WTC11 (cell line): ENCODE results near the gene VIM. TPM values are rescaled to one million over a fixed set of nuclear protein-coding genes. Genes with fewer than 3 reads are reported as not detected.
"Not testable (repeated sequence)": the region's sequence is repeated elsewhere in the genome, so short reads cannot be mapped to it uniquely, and the experiment has no call there.

ENCODE experiments used
- ATAC-seq: fragments of 200-7000 bp; cut with Tn5 transposase; 2 replicates; pipeline ENCODE4 v1.10.0; 2021; ENCODE audit warnings: mild to moderate bottlenecking, moderate library complexity
- CTCF ChIA-PET: fragments of 300-600 bp; sonication (Branson Sonifier 250); formaldehyde crosslinking; loops from one replicate; lab custom pipeline; 2021; ENCODE audit warnings: antibody characterized with exemption; lab: Charles Lee
- POLR2A ChIA-PET: fragments of 350-600 bp; sonication (Branson Sonifier 250); formaldehyde crosslinking; loops from one replicate; lab custom pipeline; 2021; ENCODE audit warnings: antibody characterized with exemption; lab: Charles Lee
- DNase-seq: peaks from one replicate; pipeline ENCODE4 v3.0.0; 2021; ENCODE audit warnings: low spot score
- H3K27ac Mint-ChIP-seq: 2 replicates; pipeline ENCODE4 v1.8.0; 2021; ENCODE audit warnings: mixed read lengths
- H3K27me3 Mint-ChIP-seq: 2 replicates; pipeline ENCODE4 v1.8.0; 2021; ENCODE audit warnings: low read depth, mild to moderate bottlenecking, moderate library complexity, mixed read lengths
- H3K36me3 Mint-ChIP-seq: 2 replicates; pipeline ENCODE4 v1.8.0; 2021; ENCODE audit warnings: mixed read lengths
- H3K4me1 Mint-ChIP-seq: 2 replicates; pipeline ENCODE4 v1.8.0; 2022; ENCODE audit warnings: mixed read lengths
- H3K4me3 Mint-ChIP-seq: 2 replicates; pipeline ENCODE4 v1.8.0; 2021; ENCODE audit warnings: mild to moderate bottlenecking, moderate library complexity, mixed read lengths
- H3K9me3 Mint-ChIP-seq: 2 replicates; pipeline ENCODE4 v1.8.0; 2021; ENCODE audit warnings: mixed read lengths
- ERG ChIP-seq: fragments of 250-450 bp; sonication (Bioruptor Pico); IDR thresholded peaks from 2 replicates; pipeline ENCODE4 v1.8.0; 2021; ENCODE audit warnings: mild to moderate bottlenecking
- FOXJ3 ChIP-seq: sonication (generic); formaldehyde crosslinking; IDR thresholded peaks from 2 replicates; pipeline ENCODE4 v1.9.0; 2021; ENCODE audit warnings: missing genetic modification reagents, mild to moderate bottlenecking, borderline replicate concordance
- GRHL2 ChIP-seq: fragments of 250-450 bp; sonication (Bioruptor Pico); IDR thresholded peaks from 2 replicates; pipeline ENCODE4 v1.8.0; 2022; ENCODE audit warnings: mild to moderate bottlenecking, moderate library complexity; ENCODE audit not compliant: insufficient replicate concordance, severe bottlenecking
- JUN ChIP-seq: sonication (generic); formaldehyde crosslinking; IDR thresholded peaks from 2 replicates; pipeline ENCODE4 v1.8.0; 2023; ENCODE audit warnings: mild to moderate bottlenecking, missing genetic modification reagents
- KAT7 ChIP-seq: sonication (generic); formaldehyde crosslinking; IDR thresholded peaks from 2 replicates; pipeline ENCODE4 v1.8.1; 2023; ENCODE audit warnings: missing genetic modification reagents, mild to moderate bottlenecking, borderline replicate concordance
- NFATC4 ChIP-seq: fragments of 250-450 bp; sonication (Bioruptor Pico); IDR thresholded peaks from 2 replicates; pipeline ENCODE4 v1.9.0; 2021; ENCODE audit warnings: mild to moderate bottlenecking
- NR1H2 ChIP-seq: sonication (generic); formaldehyde crosslinking; IDR thresholded peaks from 2 replicates; pipeline ENCODE4 v1.9.0; 2021; ENCODE audit warnings: mild to moderate bottlenecking, moderate library complexity, missing genetic modification reagents
- OVOL2 ChIP-seq: fragments of 250-450 bp; sonication (Bioruptor Pico); IDR thresholded peaks from 2 replicates; pipeline ENCODE4 v1.9.0; 2021; ENCODE audit warnings: mild to moderate bottlenecking, borderline replicate concordance
- SMAD4 ChIP-seq: sonication (generic); formaldehyde crosslinking; IDR thresholded peaks from 2 replicates; pipeline ENCODE4 v1.8.0; 2022; ENCODE audit warnings: mild to moderate bottlenecking, missing genetic modification reagents
- TEAD1 ChIP-seq: sonication (generic); formaldehyde crosslinking; IDR thresholded peaks from 2 replicates; pipeline ENCODE4 v1.8.0; 2022; ENCODE audit warnings: mild to moderate bottlenecking, missing genetic modification reagents
- TP53 ChIP-seq: sonication (generic); formaldehyde crosslinking; IDR thresholded peaks from 2 replicates; pipeline ENCODE4 v1.8.1; 2023; ENCODE audit warnings: mild to moderate bottlenecking, missing genetic modification reagents
- ZBTB21 ChIP-seq: sonication (generic); formaldehyde crosslinking; IDR thresholded peaks from 2 replicates; pipeline ENCODE4 v1.8.1; 2023; ENCODE audit warnings: mild to moderate bottlenecking, missing genetic modification reagents, borderline replicate concordance
- ZNF317 ChIP-seq: sonication (generic); formaldehyde crosslinking; IDR thresholded peaks from 2 replicates; pipeline ENCODE4 v1.8.1; 2023; ENCODE audit warnings: low read depth, mild to moderate bottlenecking, moderate library complexity, missing genetic modification reagents, borderline replicate concordance
- ZNF416 ChIP-seq: fragments of 250-450 bp; sonication (Bioruptor Pico); IDR thresholded peaks from 2 replicates; pipeline ENCODE4 v1.9.0; 2021; ENCODE audit warnings: mild to moderate bottlenecking, inconsistent platforms
- ZNF512 ChIP-seq: sonication (generic); formaldehyde crosslinking; IDR thresholded peaks from 2 replicates; pipeline ENCODE4 v1.8.1; 2022; ENCODE audit warnings: missing genetic modification reagents, borderline replicate concordance
- total RNA-seq: library from RNA; stranded (reverse); gene quantifications from 3 replicates; pipeline ENCODE4 v1.2.3, GENCODE V29; 2021
- TF ChIP-seq, protein P1 (sequence below): fragments of 250-450 bp; sonication (Bioruptor Pico); IDR thresholded peaks from 2 replicates; pipeline ENCODE4 v1.9.0; 2021; ENCODE audit warnings: moderate library complexity, mild to moderate bottlenecking, inconsistent platforms, borderline replicate concordance
- TF ChIP-seq, protein P2 (sequence below): sonication (generic); formaldehyde crosslinking; IDR thresholded peaks from 2 replicates; pipeline ENCODE4 v1.8.1; 2022; ENCODE audit warnings: mild to moderate bottlenecking, moderate library complexity, missing genetic modification reagents

The VIM gene
- total RNA-seq, 1 experiment from 2014 or later: 74.1 TPM

DNA sequence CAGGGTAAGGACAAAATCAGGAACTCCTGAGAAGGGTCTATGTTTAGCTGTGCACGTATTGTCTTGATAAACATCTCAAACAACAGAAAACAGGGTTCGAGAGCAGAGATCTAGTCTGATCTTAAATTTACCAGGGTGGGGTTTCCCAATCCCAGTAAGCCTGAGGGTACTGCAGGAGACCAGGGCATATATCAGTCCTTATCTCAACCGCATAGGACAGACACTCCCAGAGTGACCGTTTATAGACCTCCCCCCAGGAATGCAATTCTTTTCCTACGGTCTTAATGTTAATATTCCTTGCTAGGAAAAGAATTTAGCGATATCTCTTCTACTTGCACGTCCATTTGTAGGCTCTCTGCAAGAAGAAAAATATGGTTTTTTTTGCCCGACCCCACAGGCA, 35.5 kb downstream of the VIM start (continued):
- TF ChIP-seq, protein P1, sequence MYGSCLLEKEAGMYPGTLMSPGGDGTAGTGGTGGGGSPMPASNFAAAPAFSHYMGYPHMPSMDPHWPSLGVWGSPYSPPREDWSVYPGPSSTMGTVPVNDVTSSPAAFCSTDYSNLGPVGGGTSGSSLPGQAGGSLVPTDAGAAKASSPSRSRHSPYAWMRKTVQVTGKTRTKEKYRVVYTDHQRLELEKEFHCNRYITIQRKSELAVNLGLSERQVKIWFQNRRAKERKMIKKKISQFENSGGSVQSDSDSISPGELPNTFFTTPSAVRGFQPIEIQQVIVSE (CRISPR knock-in tag): no peak
- TF ChIP-seq, all 79 proteins: peak for 0

- ATAC-seq (no peak), DNase-seq (no peak)
- no peak overlapping the region for H3K4me3 Mint-ChIP-seq
- peaks cover 6% of the 10 kb centered on the region; the same call in 1 of the 2 replicates for H3K27me3 Mint-ChIP-seq
- H3K36me3 Mint-ChIP-seq: peaks cover 44% of the 10 kb centered on the region
- CTCF ChIA-PET: no interaction called here
- POLR2A ChIA-PET: no interaction called here
- TF ChIP-seq, protein P2, sequence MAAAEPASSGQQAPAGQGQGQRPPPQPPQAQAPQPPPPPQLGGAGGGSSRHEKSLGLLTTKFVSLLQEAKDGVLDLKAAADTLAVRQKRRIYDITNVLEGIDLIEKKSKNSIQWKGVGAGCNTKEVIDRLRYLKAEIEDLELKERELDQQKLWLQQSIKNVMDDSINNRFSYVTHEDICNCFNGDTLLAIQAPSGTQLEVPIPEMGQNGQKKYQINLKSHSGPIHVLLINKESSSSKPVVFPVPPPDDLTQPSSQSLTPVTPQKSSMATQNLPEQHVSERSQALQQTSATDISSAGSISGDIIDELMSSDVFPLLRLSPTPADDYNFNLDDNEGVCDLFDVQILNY (CRISPR knock-in tag): no peak
- TF ChIP-seq ZNF416 (CRISPR knock-in tag): no peak
- no peak for TF ChIP-seq FOXJ3
- TF ChIP-seq NFATC4 (CRISPR knock-in tag): no peak
- no peak for TF ChIP-seq TP53 (CRISPR knock-in tag)
- TF ChIP-seq ERG: no peak
- no peak for TF ChIP-seq NR1H2 (CRISPR knock-in tag)
- TF ChIP-seq OVOL2 (CRISPR knock-in tag): no peak
- no peak for TF ChIP-seq ZNF512 (CRISPR knock-in tag)
- TF ChIP-seq ZNF317 (CRISPR knock-in tag): no peak
- TF ChIP-seq KAT7 (CRISPR knock-in tag): no peak
- TF ChIP-seq JUN: no peak
- TF ChIP-seq SMAD4: no peak
- no peak for TF ChIP-seq GRHL2 (CRISPR knock-in tag)
- TF ChIP-seq, all 79 proteins: peak for 0
- peaks cover 61% of the 10 kb centered on the region for H3K9me3 Mint-ChIP-seq
- no peak overlapping the region for H3K27ac Mint-ChIP-seq
- H3K4me1 Mint-ChIP-seq: peaks cover 7% of the 10 kb centered on the region
Measured at GRCh38 chr10:17265468-17265867, 37.4 kb downstream of the VIM start.

GRCh38 chr10:17266549-17266948, 38.5 kb downstream of the VIM start:
- H3K4me1 Mint-ChIP-seq, H3K4me3 Mint-ChIP-seq, DNase-seq, CTCF ChIA-PET, H3K27me3 Mint-ChIP-seq, POLR2A ChIA-PET, H3K27ac Mint-ChIP-seq, ATAC-seq: not testable (repeated sequence)
- peaks cover 42% of the 10 kb centered on the region for H3K36me3 Mint-ChIP-seq
- H3K9me3 Mint-ChIP-seq: peaks cover 55% of the 10 kb centered on the region

GRCh38 chr10:17272648-17273047, 44.6 kb downstream of the VIM start:
- ATAC-seq (no peak), DNase-seq (no peak)
- H3K4me1 Mint-ChIP-seq: peaks cover 7% of the 10 kb centered on the region
- TF ChIP-seq ZBTB21 (no peak), ZNF416 (CRISPR knock-in tag) (no peak), KAT7 (CRISPR knock-in tag) (no peak), TEAD1 (no peak)
- H3K36me3 Mint-ChIP-seq: peaks cover 15% of the 10 kb centered on the region
- ChIA-PET CTCF (interaction anchor here (0.7 kb wide), 1 partner anchor 103 kb away, joined by 3 read pairs; no protein-coding TSS in a partner anchor), POLR2A (no interaction called here)
- H3K27me3 Mint-ChIP-seq: no peaks in the 10 kb centered on the region
- H3K4me3 Mint-ChIP-seq: no peak overlapping the region
- no peak overlapping the region for H3K27ac Mint-ChIP-seq
- peaks cover 39% of the 10 kb centered on the region for H3K9me3 Mint-ChIP-seq
